Stimulated activated CD8-positive, alpha-beta memory T cell treated with anti-CD3 and anti-CD28 coated beads, Interleukin-12 subunit alpha, Interleukin-12 subunit beta, amount 100 ng/mL, for 4 hours (primary cell): ENCODE data around the gene KRT9.
"Not testable (repeated sequence)": the region's sequence is repeated elsewhere in the genome, so short reads cannot be mapped to it uniquely, and the experiment has no call there.

Experiments used
- DNase-seq: peaks from one replicate; pipeline ENCODE4 v3.0.0-alpha.2; 2020; ENCODE audit warnings: low read depth

Gene KRT9, protein sequence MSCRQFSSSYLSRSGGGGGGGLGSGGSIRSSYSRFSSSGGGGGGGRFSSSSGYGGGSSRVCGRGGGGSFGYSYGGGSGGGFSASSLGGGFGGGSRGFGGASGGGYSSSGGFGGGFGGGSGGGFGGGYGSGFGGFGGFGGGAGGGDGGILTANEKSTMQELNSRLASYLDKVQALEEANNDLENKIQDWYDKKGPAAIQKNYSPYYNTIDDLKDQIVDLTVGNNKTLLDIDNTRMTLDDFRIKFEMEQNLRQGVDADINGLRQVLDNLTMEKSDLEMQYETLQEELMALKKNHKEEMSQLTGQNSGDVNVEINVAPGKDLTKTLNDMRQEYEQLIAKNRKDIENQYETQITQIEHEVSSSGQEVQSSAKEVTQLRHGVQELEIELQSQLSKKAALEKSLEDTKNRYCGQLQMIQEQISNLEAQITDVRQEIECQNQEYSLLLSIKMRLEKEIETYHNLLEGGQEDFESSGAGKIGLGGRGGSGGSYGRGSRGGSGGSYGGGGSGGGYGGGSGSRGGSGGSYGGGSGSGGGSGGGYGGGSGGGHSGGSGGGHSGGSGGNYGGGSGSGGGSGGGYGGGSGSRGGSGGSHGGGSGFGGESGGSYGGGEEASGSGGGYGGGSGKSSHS

GRCh38 chr17:41571561-41572434 lies at the start of gene KRT9:
Gene KRT9, minus strand, starts transcription at chr17:41572059. Its CDS starts 67 bp downstream, at chr17:41571992.
- DNase-seq = no peak

- DNase-seq = not testable (repeated sequence)
Observed at GRCh38 chr17:41621435-41621817, 49.6 kb upstream of the KRT9 start.

DNA sequence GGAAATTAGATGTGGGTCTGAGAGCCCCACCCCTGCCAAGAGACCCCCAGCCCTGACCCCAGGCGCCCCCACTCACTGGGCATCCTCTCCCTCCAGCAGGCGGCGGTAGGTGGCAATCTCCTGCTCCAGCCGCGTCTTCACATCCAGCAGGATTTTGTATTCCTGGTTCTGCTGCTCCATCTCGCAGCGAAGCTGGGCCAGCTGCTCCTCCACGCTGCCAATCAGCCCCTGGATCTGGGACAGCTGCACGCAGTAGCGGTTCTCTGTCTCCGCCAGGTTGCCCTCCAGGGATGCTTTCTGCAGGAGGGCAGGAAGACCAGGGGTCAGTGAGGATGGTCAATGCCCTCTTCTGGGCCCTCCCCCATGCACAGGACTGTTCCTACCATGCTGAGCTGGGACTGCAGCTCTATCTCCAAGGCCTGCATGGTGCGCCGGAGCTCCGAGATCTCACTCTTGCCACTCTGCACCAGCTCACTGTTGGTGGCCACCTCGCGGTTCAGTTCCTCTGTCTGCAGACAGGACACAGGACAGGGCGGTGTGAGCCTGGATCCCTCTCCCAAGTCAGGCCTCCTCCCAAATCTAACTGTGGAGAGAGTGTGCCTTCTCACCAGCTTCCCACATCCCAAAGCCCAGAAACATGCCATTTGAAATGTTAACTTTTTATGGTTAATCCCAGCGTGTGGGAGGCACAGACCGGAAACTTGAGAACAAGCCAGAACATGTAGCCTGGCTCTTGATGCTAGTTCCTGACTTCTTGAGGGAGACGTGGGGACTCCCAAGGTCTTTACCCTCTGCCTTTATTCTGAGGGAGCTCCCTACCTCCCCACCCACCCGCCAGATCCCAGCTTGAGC lies 49.0 kb upstream of the KRT9 start:
- no peak for DNase-seq

GRCh38 chr17:41619927-41620582 lies 48.2 kb upstream of the KRT9 start:
- not testable (repeated sequence) for DNase-seq

DNA sequence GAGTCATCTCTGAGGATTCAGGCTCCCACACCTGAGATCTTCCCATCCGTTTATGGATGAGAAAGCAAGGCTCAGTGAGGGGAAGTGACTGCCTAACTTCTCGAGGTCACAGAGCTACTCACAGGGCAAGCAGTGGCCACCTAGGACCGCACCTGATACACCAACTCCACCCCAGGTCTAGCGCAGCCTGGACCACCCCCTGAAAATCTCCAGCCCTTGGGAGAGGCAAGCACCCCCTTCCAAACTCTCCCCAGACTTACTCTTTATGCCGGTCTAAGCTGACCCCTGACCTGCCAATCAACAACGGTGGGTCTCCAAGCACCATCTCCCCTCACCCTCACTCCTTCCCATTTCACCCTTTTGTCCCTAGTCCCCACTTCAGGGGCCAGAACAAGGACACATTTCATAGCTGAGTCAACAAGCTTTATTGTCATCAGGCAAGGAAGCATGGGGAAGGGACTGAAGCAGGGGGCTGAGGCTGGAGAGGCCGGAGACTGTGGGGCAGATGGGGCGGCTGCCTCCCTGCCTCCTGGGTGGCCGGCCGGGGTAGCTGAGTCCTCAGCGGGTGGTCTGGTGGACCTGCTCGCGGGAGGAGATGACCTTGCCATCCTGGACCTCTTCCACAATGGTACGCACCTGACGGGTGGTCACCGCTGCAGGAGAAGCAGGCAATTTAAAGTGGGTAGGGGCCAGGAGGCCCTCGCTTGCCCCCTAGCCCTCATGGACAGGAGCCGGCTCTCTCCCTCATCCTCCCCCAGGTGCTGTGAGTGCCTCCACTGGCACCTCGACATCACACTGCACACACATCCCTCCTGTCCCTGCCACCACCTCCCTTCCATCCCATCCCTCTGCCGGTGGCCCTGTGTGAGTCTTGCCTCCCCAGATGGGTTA lies 47.4 kb upstream of the KRT9 start:
- DNase-seq = no peak

- no peak for DNase-seq
Observed at GRCh38 chr17:41618341-41619035, 46.6 kb upstream of the KRT9 start.

GRCh38 chr17:41617698-41618097 lies 45.8 kb upstream of the KRT9 start:
- DNase-seq = no peak

DNA sequence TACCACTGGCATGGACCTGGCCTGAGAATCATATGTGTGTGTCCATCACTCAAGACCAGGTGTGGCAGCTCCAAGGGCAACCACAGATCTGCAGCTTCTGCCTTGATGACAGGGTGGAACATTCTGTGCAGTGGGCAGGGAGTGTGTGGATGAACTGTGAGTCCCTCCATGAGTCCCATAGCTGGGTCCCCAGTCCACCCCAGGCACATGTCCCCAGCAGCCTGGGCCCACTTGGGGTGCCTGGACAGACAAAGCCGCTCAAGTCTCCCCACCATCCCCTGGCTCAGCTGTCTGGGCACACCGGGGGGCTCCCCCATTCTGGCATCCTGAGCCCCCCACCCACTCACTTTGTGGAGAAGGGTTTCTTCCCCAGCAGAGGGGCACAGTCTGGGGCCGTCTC lies 45.3 kb upstream of the KRT9 start:
- no peak for DNase-seq

DNA sequence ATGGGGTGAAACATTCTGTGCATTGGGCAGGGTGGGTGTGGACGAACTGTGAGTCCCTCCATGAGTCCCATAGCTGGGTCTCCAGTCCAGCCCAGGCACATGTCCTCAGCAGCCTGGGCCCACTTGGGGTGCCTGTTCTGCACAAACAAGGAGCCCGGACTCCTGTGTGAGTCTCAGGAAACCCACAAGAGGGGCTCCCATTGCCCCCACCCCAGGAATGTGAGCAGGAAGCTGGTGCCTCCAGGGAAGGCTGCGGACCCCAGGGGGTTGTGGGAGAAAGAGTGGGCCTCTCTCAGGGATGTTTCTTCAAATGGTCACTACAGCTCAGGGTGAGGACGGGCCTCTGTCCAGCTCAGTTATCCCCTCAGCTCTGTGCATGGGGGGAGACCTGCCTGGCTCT lies 44.6 kb upstream of the KRT9 start:
- not testable (repeated sequence) for DNase-seq

GRCh38 chr17:41615454-41615853 lies 43.6 kb upstream of the KRT9 start:
- DNase-seq = no peak

GRCh38 chr17:41614767-41615166 lies 42.9 kb upstream of the KRT9 start:
- not testable (repeated sequence) for DNase-seq

- DNase-seq = no peak
Observed at GRCh38 chr17:41614098-41614497, 42.2 kb upstream of the KRT9 start.

- no peak for DNase-seq
Observed at GRCh38 chr17:41613277-41614082, 41.6 kb upstream of the KRT9 start.

DNA sequence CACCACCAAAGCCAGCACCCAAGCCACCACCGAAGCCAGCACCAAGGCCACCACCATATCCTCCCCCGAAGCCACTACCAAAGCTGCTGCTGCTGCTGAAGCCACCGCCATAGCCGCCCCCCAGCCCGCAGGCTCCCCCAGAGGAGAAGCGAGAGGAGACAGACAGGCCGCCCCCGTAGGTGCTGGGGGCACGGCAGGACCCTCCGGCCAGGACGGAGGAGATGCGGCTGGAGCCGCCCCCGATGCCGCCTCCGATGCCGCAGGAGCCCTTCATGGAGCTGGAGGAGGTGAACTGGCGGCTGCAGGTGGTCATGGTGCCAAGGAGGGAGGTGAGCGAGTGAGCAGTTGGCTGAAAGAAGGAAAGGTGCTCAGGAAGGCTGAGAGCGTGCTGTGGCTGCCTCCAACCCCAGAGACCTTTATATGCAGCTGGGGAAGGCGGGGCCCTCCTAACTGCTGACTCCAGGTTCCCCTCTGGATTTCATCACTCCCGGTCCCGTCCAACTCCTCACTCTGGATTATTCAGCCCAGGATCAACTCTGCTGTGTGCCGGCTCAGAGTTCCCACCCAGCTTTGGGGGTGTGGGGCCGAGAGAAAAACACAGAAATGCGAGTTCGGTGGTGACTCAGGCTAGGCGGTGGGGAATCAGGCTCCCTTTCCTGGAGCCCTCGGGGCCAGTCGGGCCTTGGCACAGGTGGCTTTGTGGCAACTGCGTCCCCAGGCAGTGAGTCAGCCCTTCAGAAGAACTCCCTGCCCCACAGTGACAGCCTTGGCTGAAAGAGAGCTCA lies 40.7 kb upstream of the KRT9 start, which contains the start of gene KRT16:
TSS of gene KRT16 (minus strand) at position 392 of the 785 bp plus-strand sequence. CDS start at position 313, 79 bp downstream.
- DNase-seq = not testable (repeated sequence)

GRCh38 chr17:41610965-41611640 lies 39.2 kb upstream of the KRT9 start:
- DNase-seq = no peak

GRCh38 chr17:41610061-41610517 lies 38.2 kb upstream of the KRT9 start:
- DNase-seq = not testable (repeated sequence)

DNA sequence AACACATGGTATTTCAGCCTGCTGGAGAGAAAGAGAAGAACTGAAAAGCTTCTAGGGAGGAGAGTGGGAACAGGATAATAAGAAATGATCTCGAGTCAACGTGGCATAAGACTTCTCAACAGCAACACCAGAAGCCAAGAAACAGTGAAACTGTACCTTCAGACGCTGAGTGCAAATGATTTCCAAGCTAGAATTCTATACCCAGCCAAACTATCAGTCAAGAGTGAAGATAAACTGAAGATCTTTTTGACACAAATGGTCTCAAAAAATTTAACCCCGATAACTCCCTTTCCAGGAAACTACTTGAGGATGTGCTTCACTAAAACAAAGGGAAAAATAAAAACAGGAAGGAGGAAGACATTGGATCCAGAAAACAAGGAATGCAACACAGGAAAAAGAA lies 35.1 kb upstream of the KRT9 start:
- not testable (repeated sequence) for DNase-seq
